WTC11 (cell line): Measurements from ENCODE around the gene CRYZ.
"Not testable (repeated sequence)": the region's sequence is repeated elsewhere in the genome, so short reads cannot be mapped to it uniquely, and the experiment has no call there.

Experiments used
- ETV6 ChIP-seq: sonication (generic); formaldehyde crosslinking; IDR thresholded peaks from 2 replicates; pipeline ENCODE4 v1.8.1; 2022; ENCODE audit warnings: mild to moderate bottlenecking, missing genetic modification reagents
- SP1 ChIP-seq: sonication (generic); formaldehyde crosslinking; conservative IDR thresholded peaks from 2 replicates; pipeline ENCODE4 v1.8.1; 2022; ENCODE audit warnings: missing genetic modification reagents
- ZNF396 ChIP-seq: fragments of 250-450 bp; sonication (Bioruptor Pico); IDR thresholded peaks from 2 replicates; pipeline ENCODE4 v1.8.0; 2021; ENCODE audit warnings: mild to moderate bottlenecking, moderate library complexity, borderline replicate concordance
- TF ChIP-seq, protein P1 (sequence below): sonication (generic); formaldehyde crosslinking; IDR thresholded peaks from 2 replicates; pipeline ENCODE4 v1.8.0; 2022; ENCODE audit warnings: mild to moderate bottlenecking, missing genetic modification reagents

DNA sequence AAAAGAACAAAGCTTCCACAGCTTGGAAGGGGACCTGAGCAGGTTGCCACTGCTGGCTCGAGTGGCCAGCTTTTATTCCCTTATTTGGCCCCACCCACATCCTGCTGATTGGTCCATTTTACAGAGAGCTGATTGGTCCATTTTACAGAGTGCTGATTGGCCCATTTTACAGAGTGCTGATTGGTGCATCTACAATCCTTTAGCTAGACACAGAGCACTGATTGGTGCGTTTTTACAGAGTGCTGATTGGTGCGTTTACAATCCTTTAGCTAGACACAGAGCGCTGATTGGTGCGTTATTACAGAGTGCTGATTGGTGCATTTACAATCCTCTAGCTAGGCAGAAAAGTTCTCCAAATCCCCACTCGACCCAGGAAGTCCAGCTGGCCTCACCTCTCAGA is 12.4 kb upstream of the CRYZ start:
- TF ChIP-seq ZNF396, SP1, ETV6 (CRISPR knock-in tag): not testable (repeated sequence)
- TF ChIP-seq, protein P1, sequence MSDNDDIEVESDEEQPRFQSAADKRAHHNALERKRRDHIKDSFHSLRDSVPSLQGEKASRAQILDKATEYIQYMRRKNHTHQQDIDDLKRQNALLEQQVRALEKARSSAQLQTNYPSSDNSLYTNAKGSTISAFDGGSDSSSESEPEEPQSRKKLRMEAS (CRISPR knock-in tag), result not testable (repeated sequence)
